ENCODE data around the gene THOC6. TPM values are rescaled to one million over a fixed set of nuclear protein-coding genes. Genes with fewer than 3 reads are reported as not detected.

THOC6 gene
- 30.3 and 35.2 TPM in 2 replicates for total RNA-seq (2014; rRNA removed; shearing (Covaris generic))
- 73.1 and 113 TPM in 2 replicates for polyA plus RNA-seq (2014; cell fraction: nucleus; rRNA removed)

GRCh38 chr16:3023669-3024478 lies at the start of gene THOC6, which contains the start of gene HCFC1R1:
THOC6 (plus strand) TSS chr16:3024035; CDS start chr16:3024327, 292 bp downstream.
HCFC1R1 (minus strand) TSS chr16:3023942; CDS start chr16:3023941, 1 bp downstream.
- peak; percentile 97 for DNase-seq (ENCODE audit: extremely low read depth, low read depth)

- DNase-seq (ENCODE audit: extremely low read depth, low read depth), result no peak
Observed at GRCh38 chr16:2974319-2975056, 49.3 kb upstream of the THOC6 start.

DNA sequence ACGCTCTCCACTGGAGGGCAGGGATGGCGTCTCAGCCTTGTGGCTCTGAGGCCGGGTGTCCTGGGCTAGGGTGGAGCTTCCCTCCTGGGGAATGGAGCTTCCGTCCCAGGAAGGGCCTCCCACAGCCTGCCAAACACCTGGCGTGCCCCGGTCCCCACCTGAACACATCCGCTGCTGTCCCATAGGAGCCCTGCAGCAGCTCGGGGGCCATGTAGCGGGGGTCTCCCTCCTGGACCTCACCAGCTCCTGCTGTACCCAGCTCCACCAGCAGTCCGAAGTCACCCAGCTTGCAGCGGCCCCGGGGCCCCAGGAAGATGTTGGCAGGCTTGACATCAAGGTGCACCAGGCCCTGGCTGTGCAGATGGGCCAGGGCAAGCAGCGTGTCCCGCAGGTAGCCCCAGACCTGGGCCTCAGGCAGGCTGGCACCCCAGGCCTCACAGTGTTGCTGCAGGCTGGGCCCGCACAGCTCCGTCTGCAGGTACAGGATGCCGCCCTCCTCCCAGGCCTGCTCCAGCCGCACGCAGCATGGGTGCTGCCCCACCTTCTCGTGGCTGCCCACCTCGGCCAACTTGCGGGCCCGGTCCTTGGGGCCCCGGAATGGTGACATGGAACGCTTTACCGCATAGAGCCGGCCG lies 48.6 kb upstream of the THOC6 start:
- DNase-seq (ENCODE audit: extremely low read depth, low read depth), result no peak

DNA sequence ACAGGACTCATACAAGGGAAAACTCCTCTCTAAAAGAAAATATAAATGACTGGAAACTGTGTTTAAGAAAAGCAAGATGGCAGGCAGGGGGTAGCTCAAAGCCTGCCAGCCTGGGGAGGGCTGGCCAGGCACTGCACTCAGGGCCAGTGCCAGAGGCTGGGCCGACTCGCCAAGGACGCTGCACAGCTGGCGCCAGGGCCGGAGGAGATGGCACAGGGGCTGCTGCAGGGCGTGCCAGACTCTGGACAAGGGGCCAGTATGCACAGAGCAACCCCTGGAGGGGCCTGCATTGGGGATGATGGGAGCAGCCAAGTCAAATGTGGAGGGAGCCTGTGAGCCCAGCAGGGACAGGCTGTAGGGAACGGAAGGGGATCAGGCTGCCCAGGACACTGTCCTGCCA lies 47.6 kb upstream of the THOC6 start:
- DNase-seq (ENCODE audit: extremely low read depth, low read depth), result no peak

GRCh38 chr16:2976673-2977072 lies 47.2 kb upstream of the THOC6 start:
- no peak for DNase-seq (ENCODE audit: extremely low read depth, low read depth)

- DNase-seq (ENCODE audit: extremely low read depth, low read depth), result no peak
Observed at GRCh38 chr16:2977440-2977839, 46.4 kb upstream of the THOC6 start.

DNA sequence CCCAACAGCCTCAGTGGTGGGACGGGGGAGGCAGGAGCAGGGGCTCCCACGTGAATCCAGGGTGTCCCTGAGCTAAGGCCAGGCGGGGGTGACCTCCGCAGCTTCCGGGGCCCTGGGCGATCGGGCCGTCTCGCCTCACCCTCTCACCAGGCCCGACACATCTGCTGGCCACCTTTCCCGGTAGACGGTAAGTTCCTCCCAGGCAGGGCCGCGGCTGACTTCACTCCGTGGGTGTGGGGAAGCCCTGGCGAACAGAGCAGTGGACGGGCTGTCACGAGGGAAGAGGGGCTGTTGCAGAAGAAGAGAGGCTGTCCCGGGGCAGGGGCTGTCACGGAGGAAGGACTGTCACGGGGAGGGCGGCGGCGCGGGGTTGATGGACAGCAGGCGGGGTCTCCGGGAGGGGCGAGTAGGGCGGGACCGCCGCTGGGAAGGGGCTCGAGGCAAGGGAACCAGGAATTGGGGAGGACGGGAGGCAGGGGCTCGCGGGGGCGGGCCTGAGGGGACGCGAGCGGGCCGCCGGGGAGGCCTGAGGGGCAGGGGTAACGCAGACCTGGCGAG lies 44.1 kb upstream of the THOC6 start:
- DNase-seq (ENCODE audit: extremely low read depth, low read depth), result no peak

DNA sequence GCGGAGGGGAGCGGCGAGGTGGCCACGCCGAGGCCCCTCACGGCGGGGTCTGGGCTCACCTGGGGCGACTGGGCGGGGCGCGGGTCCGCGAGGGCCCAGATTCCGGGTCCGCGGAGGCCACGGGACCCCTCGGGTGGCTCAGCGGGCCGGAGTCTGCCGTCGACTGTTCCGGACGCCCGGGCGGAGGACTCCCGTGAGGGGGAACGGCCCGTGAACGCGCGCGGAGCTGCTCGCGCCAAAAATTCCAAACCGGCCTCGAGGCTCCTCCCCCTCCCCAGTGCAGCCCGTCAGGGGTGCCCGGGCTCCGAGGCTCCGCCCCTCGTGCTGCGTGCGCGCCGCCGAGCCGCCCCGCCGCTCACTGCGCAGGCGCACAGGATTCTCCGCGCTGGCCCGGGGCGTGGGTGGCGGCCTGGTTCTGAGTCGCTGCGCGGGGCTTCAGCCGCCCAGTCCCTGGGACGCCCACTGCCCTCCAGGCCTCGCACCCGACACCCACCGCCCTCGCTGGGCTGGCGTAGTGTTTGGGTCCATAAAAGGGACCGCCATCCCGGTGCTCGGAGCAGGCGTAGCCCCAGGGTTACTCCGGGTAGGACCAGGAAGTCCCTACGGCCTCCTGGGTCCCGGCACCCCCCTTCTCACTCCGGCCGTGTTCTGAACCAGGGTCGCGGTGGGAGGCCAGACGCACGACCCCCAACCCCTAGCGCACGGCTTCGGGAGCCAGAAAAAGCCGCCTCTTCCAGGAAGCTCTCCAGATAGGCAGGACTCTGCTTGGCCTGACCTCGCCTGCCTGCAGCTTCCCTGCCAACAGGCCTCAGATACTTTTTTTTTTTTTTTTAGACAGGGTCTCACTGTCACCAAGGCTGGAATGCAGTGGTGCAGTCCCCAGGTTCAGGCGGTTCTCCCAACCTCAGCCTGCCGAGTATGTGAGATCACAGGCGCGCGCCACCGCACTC lies 43.3 kb upstream of the THOC6 start, which contains the start of gene PKMYT1:
Gene PKMYT1 (minus strand): TSS at position 220 of the 950 bp plus-strand sequence. CDS start 789 bp downstream, outside the sequence.
- peak; percentile 88 for DNase-seq (ENCODE audit: extremely low read depth, low read depth)

GRCh38 chr16:2981177-2981898 lies 42.5 kb upstream of the THOC6 start:
- no peak for DNase-seq (ENCODE audit: extremely low read depth, low read depth)

DNA sequence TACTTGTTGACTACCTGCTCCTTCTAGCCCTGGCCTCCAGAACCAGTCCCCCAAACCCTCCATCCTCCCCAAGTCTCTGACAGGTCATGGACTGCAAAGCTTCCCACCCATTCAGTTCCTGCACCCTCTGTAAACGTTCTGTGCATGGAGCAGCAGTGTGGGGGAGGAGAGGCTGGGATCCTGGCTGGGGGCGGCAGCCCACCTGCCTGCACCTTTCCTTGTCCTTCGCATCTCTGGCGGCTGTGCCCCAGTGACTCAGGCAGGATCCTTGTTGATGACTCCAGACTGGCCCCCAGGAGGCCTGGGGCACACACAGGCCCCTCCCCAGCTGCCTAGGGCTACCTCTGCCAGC lies 42.0 kb upstream of the THOC6 start:
- no peak for DNase-seq (ENCODE audit: extremely low read depth, low read depth)

DNA sequence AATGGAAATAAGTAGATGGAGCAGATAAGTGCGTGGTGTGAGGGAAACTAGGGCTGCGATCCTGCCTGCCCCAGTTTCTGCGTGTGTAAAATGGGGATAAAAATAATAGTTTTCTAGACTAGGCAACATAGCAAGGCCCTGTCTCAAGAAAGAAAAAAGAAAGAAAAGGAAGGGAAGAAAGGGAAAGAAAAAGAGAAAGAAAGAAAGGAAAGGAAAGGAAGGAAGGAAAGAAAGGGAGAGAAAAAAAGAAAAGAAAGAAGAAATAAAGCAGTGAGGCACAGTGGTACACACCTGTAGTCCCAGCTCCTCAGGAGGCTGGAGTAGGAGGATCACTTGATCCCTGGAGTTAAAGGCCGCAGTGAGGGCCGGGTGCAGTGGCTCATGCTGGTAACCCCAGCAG lies 41.4 kb upstream of the THOC6 start:
- DNase-seq (ENCODE audit: extremely low read depth, low read depth), result no peak

- DNase-seq (ENCODE audit: extremely low read depth, low read depth), result peak; percentile 75
Observed at GRCh38 chr16:2983706-2984136, 40.1 kb upstream of the THOC6 start.

GRCh38 chr16:2985462-2985861 lies 38.4 kb upstream of the THOC6 start:
- no peak for DNase-seq (ENCODE audit: extremely low read depth, low read depth)

GRCh38 chr16:2985893-2986355 lies 37.9 kb upstream of the THOC6 start:
- no peak for DNase-seq (ENCODE audit: extremely low read depth, low read depth)

DNA sequence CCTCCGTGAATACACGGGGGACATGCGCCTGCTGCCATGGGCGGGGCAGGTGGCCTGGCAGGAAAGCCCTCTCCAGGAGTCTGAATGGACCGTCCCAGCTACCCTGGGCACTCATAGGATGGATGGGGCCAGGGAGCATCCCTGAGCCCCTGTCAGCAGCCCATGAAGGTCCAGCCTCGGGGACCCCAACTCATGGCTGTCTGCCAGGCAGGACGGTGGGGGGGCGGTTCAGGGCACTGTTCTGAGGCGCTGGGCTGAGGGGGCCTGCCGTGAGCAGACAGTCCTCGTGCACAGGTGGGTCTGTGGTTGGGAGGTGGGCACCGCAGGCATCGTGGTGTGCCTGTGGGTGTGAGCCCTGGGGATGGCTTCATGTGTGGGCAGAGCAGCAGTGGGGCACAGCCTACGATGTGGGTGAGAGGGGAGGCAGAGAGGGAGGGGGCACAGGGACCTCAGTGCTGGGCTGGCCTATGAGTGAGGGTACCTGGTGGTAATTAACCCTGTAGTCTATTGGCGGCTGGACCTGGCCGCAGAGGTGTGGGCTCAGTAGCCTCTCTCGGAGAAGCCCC lies 37.1 kb upstream of the THOC6 start:
- no peak for DNase-seq (ENCODE audit: extremely low read depth, low read depth)

GRCh38 chr16:2987286-2987685 lies 36.5 kb upstream of the THOC6 start:
- DNase-seq (ENCODE audit: extremely low read depth, low read depth), result no peak

DNA sequence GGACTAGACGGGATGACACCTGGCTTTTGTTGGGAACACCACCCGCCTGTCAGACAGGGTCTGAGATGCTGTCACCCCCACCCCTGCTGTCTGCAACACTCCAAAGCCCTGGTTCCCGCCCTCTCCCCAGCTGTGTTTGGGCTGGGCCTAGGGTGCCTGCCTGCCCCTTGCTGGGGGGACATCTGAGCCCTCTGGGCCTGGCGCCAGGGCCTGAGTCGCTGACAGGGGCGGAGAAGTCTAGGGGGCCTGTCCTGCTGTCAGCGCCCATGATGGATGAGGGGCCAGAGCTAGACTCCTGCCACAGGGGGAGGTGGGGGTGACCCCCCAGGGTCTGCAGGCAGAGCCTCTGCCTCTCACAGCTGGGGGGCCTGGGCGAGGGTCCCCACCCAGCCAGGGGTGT lies 36.0 kb upstream of the THOC6 start:
- DNase-seq (ENCODE audit: extremely low read depth, low read depth), result no peak

GRCh38 chr16:2988590-2989099 lies 35.2 kb upstream of the THOC6 start:
- DNase-seq (ENCODE audit: extremely low read depth, low read depth), result no peak
